K562 (cell line): ENCODE data around the gene METTL25B. TPM values are rescaled to one million over a fixed set of nuclear protein-coding genes. Genes with fewer than 3 reads are reported as not detected.
A peak's percentile ranks its signal among the peaks of the same experiment; 100 is the strongest.

Source experiments
- ATAC-seq: fragments of 200-7000 bp; cut with Tn5 transposase; 3 replicates; pipeline ENCODE4 v1.9.1; 2020; ENCODE audit warnings: moderate library complexity
- BruUV-seq: library from RNA; stranded (reverse); fragments of 400-500 nt; replicated peaks from 2 replicates; lab custom pipeline; 2021; lab: Mats Ljungman, UMichigan
- CTCF ChIA-PET: fragments of 300-600 bp; formaldehyde crosslinking; extraction: SDS; loops from one replicate; lab custom pipeline; 2021; ENCODE audit warnings: low intra/inter-chr PET ratio; lab: Yijun Ruan, JAX
- POLR2A ChIA-PET: fragments of 300-600, 350-650 bp; sonication (Branson Sonifier 250); formaldehyde crosslinking; extraction: SDS; loops from one replicate; lab custom pipeline; 2021; ENCODE audit warnings: antibody characterized with exemption, inconsistent platforms; lab: Yijun Ruan, JAX
- DNase-seq, 4 experiments: peaks; one replicate each; pipeline versions ENCODE4 v3.0.0 to v3.0.0-alpha.2; 2011 to 2018; ENCODE audit warnings: low spot score in 3 of 4, mixed read lengths in 3 of 4; ENCODE audit errors: extremely low read depth in 1 of 4
- FAIRE-seq: peaks from 2 replicates; lab custom pipeline; 2011; peaks lifted over from hg19 to GRCh38; lab: Jason Lieb, UNC
- H2AFZ ChIP-seq: 2 replicates; pipeline ENCODE4 v1.6.0; 2011; ENCODE audit warnings: low read depth, low read length, control low read depth, inconsistent platforms
- H3K27ac ChIP-seq: fragments of 200-600 bp; 3 replicates; pipeline ENCODE4 v1.8.0; 2011; ENCODE audit warnings: low read depth, mild to moderate bottlenecking, control low read depth, inconsistent platforms, low read length, moderate library complexity, mixed read lengths; ENCODE audit errors: extremely low read depth
- H3K27me3 ChIP-seq, 2 experiments: fragments of 300-600 bp in 1 of 2; 2 replicates in 1 of 2; 3 replicates in 1 of 2; pipeline versions ENCODE4 v1.6.0 to v1.8.0; 2011; ENCODE audit warnings: inconsistent platforms in 2 of 2, low read length in 2 of 2, mild to moderate bottlenecking in 1 of 2, mixed read lengths in 1 of 2, moderate library complexity in 1 of 2; ENCODE audit not compliant: control insufficient read depth in 2 of 2, insufficient read depth in 2 of 2
- H3K36me3 ChIP-seq: fragments of 300-600 bp; 3 replicates; pipeline ENCODE4 v1.8.0; 2011; ENCODE audit warnings: mild to moderate bottlenecking, low read length, inconsistent platforms; ENCODE audit not compliant: control insufficient read depth, insufficient read depth
- H3K4me1 ChIP-seq, 2 experiments: fragments of 200-600 bp in 1 of 2; replicated peaks in 1 of 2; 2 replicates in 1 of 2; 3 replicates in 1 of 2; pipeline versions ENCODE4 v1.5.1 to v1.8.0; 2011; ENCODE audit warnings: inconsistent platforms in 2 of 2, low read length in 2 of 2, mild to moderate bottlenecking in 1 of 2, mixed read lengths in 1 of 2, moderate library complexity in 1 of 2; ENCODE audit not compliant: control insufficient read depth in 2 of 2, insufficient read depth in 2 of 2
- H3K4me2 ChIP-seq: 2 replicates; pipeline ENCODE4 v1.6.1; 2011; ENCODE audit warnings: low read length, control low read depth, inconsistent platforms, mixed read lengths; ENCODE audit not compliant: insufficient read depth
- H3K4me3 ChIP-seq: fragments of 200-600 bp; sonication (generic), shearing (Covaris generic); 2 replicates; pipeline ENCODE4 v1.5.1; 2016; ENCODE audit warnings: control low read depth, inconsistent platforms
- H3K79me2 ChIP-seq: fragments of 200-600 bp; 3 replicates; pipeline ENCODE4 v1.8.0; 2011; ENCODE audit warnings: low read length, inconsistent platforms; ENCODE audit not compliant: control insufficient read depth, insufficient read depth
- H3K9ac ChIP-seq, 2 experiments: 2 replicates each; pipeline versions ENCODE4 v1.6.0 to v1.6.1; 2011; ENCODE audit warnings: low read depth in 2 of 2, low read length in 2 of 2, control low read depth in 1 of 2, inconsistent platforms in 1 of 2, mild to moderate bottlenecking in 1 of 2, mixed read lengths in 1 of 2; ENCODE audit not compliant: insufficient read depth in 1 of 2
- H3K9me1 ChIP-seq: one replicate; pipeline ENCODE4 v1.6.0; 2011; ENCODE audit warnings: inconsistent platforms, mild to moderate bottlenecking, low read length, moderate library complexity; ENCODE audit not compliant: control insufficient read depth, insufficient read depth
- H3K9me3 ChIP-seq: replicated peaks from 2 replicates; pipeline ENCODE4 v1.5.1; 2011; ENCODE audit warnings: low read depth, low read length, inconsistent platforms; ENCODE audit not compliant: control insufficient read depth, insufficient read depth
- H4K20me1 ChIP-seq: replicated peaks from 2 replicates; pipeline ENCODE4 v1.6.1; 2011; ENCODE audit warnings: low read length, inconsistent platforms, mixed read lengths; ENCODE audit not compliant: control insufficient read depth, insufficient read depth
- ATF7 ChIP-seq: fragments of 450-650 bp; IDR thresholded peaks from 2 replicates; pipeline ENCODE4 v1.7.1; 2014; ENCODE audit warnings: mild to moderate bottlenecking, moderate library complexity
- C11orf30 ChIP-seq: fragments of 450-650 bp; IDR thresholded peaks from 2 replicates; pipeline ENCODE4 v1.6.1; 2016; ENCODE audit warnings: low read depth, mild to moderate bottlenecking
- HMG20A ChIP-seq: fragments of 450-650 bp; formaldehyde crosslinking; conservative IDR thresholded peaks from 2 replicates; pipeline ENCODE4 v1.4.0; 2020; ENCODE audit warnings: mild to moderate bottlenecking, mixed read lengths
- LARP7 ChIP-seq: fragments of 450-650 bp; IDR thresholded peaks from 2 replicates; pipeline ENCODE4 v1.6.1; 2016
- MAFF ChIP-seq: IDR thresholded peaks from 2 replicates; pipeline ENCODE4 v1.6.1; 2012; ENCODE audit warnings: low read length, improper control_type of control experiment
- MAFG ChIP-seq: fragments of 450-650 bp; conservative IDR thresholded peaks from 2 replicates; pipeline ENCODE4 v1.6.1; 2016; ENCODE audit warnings: missing genetic modification characterization, missing compliant biosample characterization
- MAFK ChIP-seq: IDR thresholded peaks from 2 replicates; pipeline ENCODE4 v1.6.1; 2011; ENCODE audit warnings: low read length, improper control_type of control experiment
- NFE2 ChIP-seq: IDR thresholded peaks from 2 replicates; pipeline ENCODE4 v1.6.1; 2014; ENCODE audit warnings: antibody characterized with exemption, low read depth
- RFX1 ChIP-seq: fragments of 450-650 bp; IDR thresholded peaks from 2 replicates; pipeline ENCODE4 v1.6.1; 2016; ENCODE audit warnings: mild to moderate bottlenecking, moderate library complexity
- SMARCE1 ChIP-seq: fragments of 450-650 bp; IDR thresholded peaks from 2 replicates; pipeline ENCODE4 v1.7.1; 2016; ENCODE audit warnings: mild to moderate bottlenecking
- ZFP36 ChIP-seq: fragments of 150-350 bp; IDR thresholded peaks from 2 replicates; pipeline ENCODE4 v1.6.1; 2018; ENCODE audit warnings: low read length, low read depth; ENCODE audit not compliant: partially characterized antibody
- ZNF316 ChIP-seq: fragments of 450-650 bp; IDR thresholded peaks from 2 replicates; pipeline ENCODE4 v1.6.1; 2016
- ZNF584 ChIP-seq: fragments of 200-800 bp; sonication (Bioruptor generic); IDR thresholded peaks from 2 replicates; pipeline ENCODE4 v1.6.1; 2016; ENCODE audit warnings: low read depth, mild to moderate bottlenecking, missing genetic modification characterization, missing compliant biosample characterization
- WGBS: fragments of 100-300 bp; shearing (Covaris generic); methylation state at CpG from one replicate; pipeline ENCODE4 v1.1.6; 2016; ENCODE audit warnings: low coverage, mixed read lengths; ENCODE audit not compliant: insufficient coverage; ENCODE audit errors: missing lambda C conversion rate; 5-methylcytosine and 5-hydroxymethylcytosine counted together
- in situ Hi-C: fragments of 300-500 bp; cut with MboI; formaldehyde crosslinking; loops from 4 replicates; pipeline ENCODE4 v1.15.0; 2018; ENCODE audit warnings: inconsistent platforms, mixed read lengths
- intact Hi-C: fragments of 100-400 bp; cut with micrococcal nuclease; formaldehyde crosslinking; loops from 2 replicates; pipeline ENCODE4 v1.14.2; 2022
- polyA plus RNA-seq, 8 experiments: library from polyadenylated mRNA; depleted of rRNA in 4 of 8; stranded (reverse) in 5 of 8; unstranded in 3 of 8; fragments of >200 nt; fragmentation: Nextera tagmentation in 2 of 8; fragmentation: Illumina TruSeq in 1 of 8; extraction: Ambion mirVana in 2 of 8; extraction: Trizol in 1 of 8; gene quantifications; 2 replicates each; pipeline versions ENCODE4 v1.2.1 to v1.2.3, GENCODE V29; 2011 to 2014; ENCODE audit warnings: inconsistent platforms in 1 of 8, missing spikeins in 1 of 8
- total RNA-seq, 7 experiments: library from RNA; depleted of rRNA in 6 of 7; stranded (reverse); fragments of >200 nt in 6 of 7; fragmentation: Illumina TruSeq in 2 of 7; extraction: Trizol in 2 of 7; gene quantifications; 2 replicates each; pipeline versions ENCODE4 v1.2.1 to v1.2.3, GENCODE V29; 2011 to 2021; ENCODE audit warnings: low replicate concordance in 1 of 7

The METTL25B gene
- total and polyA plus RNA-seq, 9 of the 15 experiments (the other 6 are each of a cell fraction or from before 2014, with no cell fraction given) = 7.7 to 48.3 (median 33.1) TPM

DNA sequence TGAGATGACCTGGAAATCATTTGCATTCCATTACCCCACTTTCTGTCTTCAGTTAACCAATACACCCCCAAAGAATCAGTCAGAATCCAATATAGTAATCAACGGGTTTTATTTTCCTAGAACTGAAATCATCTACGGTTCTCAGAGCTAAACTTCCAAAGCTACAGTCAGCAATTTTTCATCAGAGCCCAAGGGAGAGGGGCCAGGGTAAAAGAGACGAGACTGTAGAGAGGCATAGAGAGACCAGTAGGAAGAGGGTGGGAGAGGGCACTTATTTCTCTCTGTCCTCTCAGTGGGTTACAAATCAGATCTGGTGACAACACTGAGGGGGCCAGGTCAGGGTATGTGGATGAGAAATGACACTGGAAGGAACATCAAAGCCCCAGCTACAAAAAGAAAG lies 13.7 kb downstream of the METTL25B start:
- Histone ChIP-seq H4K20me1 (peaks cover 17% of the 10 kb centered on the region), H3K79me2 (peaks cover 54% of the 10 kb centered on the region), H3K9ac (peak overlapping the region; percentile 39 to 87; a peak in 3 of 4 replicates), H3K27ac (peak overlapping the region; percentile 82), H3K9me3 (no peaks in the 10 kb centered on the region), H3K27me3 (no peaks in the 10 kb centered on the region), H3K4me2 (peak overlapping the region; percentile 72), H3K9me1 (no peaks in the 10 kb centered on the region), H3K4me1 (peaks cover 30 to 37% of the 10 kb centered on the region in 2 experiments), H3K36me3 (peaks cover 74% of the 10 kb centered on the region), H3K4me3 (no peak overlapping the region; the same call in 1 of the 2 replicates), H2AFZ (no peak overlapping the region)
- in situ Hi-C loops (loop anchor here (25.0 kb wide), 1 partner anchor 1430 kb away; the partner anchor contains the start of genes FDPS, PKLR and RUSC1), intact Hi-C loops (no loop called here)
- FAIRE-seq = no peak
- CTCF ChIA-PET = no interaction called here
- no peak for DNase-seq
- POLR2A ChIA-PET = interaction anchor here (0.8 to 3.1 kb wide), 6 partner anchors 10 to 59 kb away, joined by 3 to 49 read pairs (median 6); partner anchors contain the start of genes HDGF, ISG20L2 and METTL25B
- TF ChIP-seq HMG20A (CRISPR knock-in tag) (no peak), ZFP36 (no peak), MAFK (0 out of 2 replicates have a peak, but pooled peaks have one; percentile 9), ZNF584 (CRISPR knock-in tag) (0 out of 2 replicates have a peak, but pooled peaks have one; percentile 4), MAFG (tag) (peak; percentile 57; the same call in 1 of the 2 replicates), LARP7 (no peak), ZNF316 (peak; percentile 93), NFE2 (peak; percentile 71), RFX1 (no peak), ATF7 (no peak), MAFF (peak; percentile 37; the same call in 1 of the 2 replicates), C11orf30 (peak; percentile 90), SMARCE1 (no peak)
- no peak for ATAC-seq
- no TSS peak for BruUV-seq
- WGBS = 4% methylated on average over 3 of the region's 3 CpGs
